HG02884 (cell line): ENCODE data around the gene NTM.
"Not testable (repeated sequence)": the region's sequence is repeated elsewhere in the genome, so short reads cannot be mapped to it uniquely, and the experiment has no call there.

ENCODE experiments used
- ATAC-seq: cut with Tn5 transposase; IDR thresholded peaks from one replicate; pipeline ENCODE4 v1.9.1; 2021; ENCODE audit warnings: mild to moderate bottlenecking, moderate library complexity; ENCODE audit not compliant: unreplicated experiment

The NTM gene

GRCh38 chr11:131488238-131488637, 117.8 kb downstream of the NTM start:
- ATAC-seq: no peak

GRCh38 chr11:131491503-131491902, 121.1 kb downstream of the NTM start:
- no peak for ATAC-seq

GRCh38 chr11:131495423-131495822, 125.0 kb downstream of the NTM start:
- ATAC-seq: no peak

- not testable (repeated sequence) for ATAC-seq
These were observed 127.3 kb downstream of the NTM start for GRCh38 chr11:131497686-131498085.

- ATAC-seq: no peak
These were observed 128.3 kb downstream of the NTM start for GRCh38 chr11:131498631-131499160.

- no peak for ATAC-seq
These were observed 128.8 kb downstream of the NTM start for GRCh38 chr11:131499199-131499598.

- ATAC-seq: no peak
These were observed 132.6 kb downstream of the NTM start for GRCh38 chr11:131503017-131503416.

GRCh38 chr11:131504199-131504949, 134.0 kb downstream of the NTM start:
- no peak for ATAC-seq

- ATAC-seq: no peak
These were observed 135.9 kb downstream of the NTM start for GRCh38 chr11:131506348-131506747.

- no peak for ATAC-seq
These were observed 140.2 kb downstream of the NTM start for GRCh38 chr11:131510662-131511061.

GRCh38 chr11:131511794-131512193, 141.4 kb downstream of the NTM start:
- ATAC-seq: no peak

GRCh38 chr11:131512228-131512627, 141.8 kb downstream of the NTM start:
- ATAC-seq: no peak

GRCh38 chr11:131514062-131514461, 143.6 kb downstream of the NTM start:
- ATAC-seq: no peak

- ATAC-seq: no peak
These were observed 148.0 kb downstream of the NTM start for GRCh38 chr11:131518305-131518838.

- no peak for ATAC-seq
These were observed 152.4 kb downstream of the NTM start for GRCh38 chr11:131522851-131523250.

- ATAC-seq: no peak
These were observed 160.0 kb downstream of the NTM start for GRCh38 chr11:131530407-131530806.

GRCh38 chr11:131533149-131533548, 162.7 kb downstream of the NTM start:
- no peak for ATAC-seq

- no peak for ATAC-seq
These were observed 163.6 kb downstream of the NTM start for GRCh38 chr11:131533998-131534397.

GRCh38 chr11:131534611-131535010, 164.2 kb downstream of the NTM start:
- ATAC-seq: no peak

- no peak for ATAC-seq
These were observed 165.7 kb downstream of the NTM start for GRCh38 chr11:131536159-131536558.

- ATAC-seq: no peak
These were observed 166.8 kb downstream of the NTM start for GRCh38 chr11:131537196-131537595.

GRCh38 chr11:131537748-131538147, 167.3 kb downstream of the NTM start:
- ATAC-seq: no peak
